HCT116 (cell line): ENCODE measurements around the gene USP17L18.
"Not testable (repeated sequence)": the region's sequence is repeated elsewhere in the genome, so short reads cannot be mapped to it uniquely, and the experiment has no call there.

Experiments used
- CEBPB ChIP-seq: IDR thresholded peaks from 2 replicates; pipeline ENCODE4 v1.6.1; 2012; ENCODE audit warnings: low read depth
- EZH2 ChIP-seq: fragments of 200-600 bp; sonication (generic); IDR thresholded peaks from 2 replicates; pipeline ENCODE4 v1.6.1; 2017; ENCODE audit warnings: antibody characterized with exemption, mixed run types
- EZH2phosphoT487 ChIP-seq: fragments of 200-600 bp; IDR thresholded peaks from 2 replicates; pipeline ENCODE4 v1.6.1; 2018; ENCODE audit warnings: antibody characterized with exemption, borderline replicate concordance
- POLR2A ChIP-seq: IDR thresholded peaks from 2 replicates; pipeline ENCODE4 v1.7.0; 2011; ENCODE audit warnings: borderline replicate concordance; ENCODE audit not compliant: insufficient read depth, insufficient read length; ENCODE audit errors: extremely low read depth
- POLR2AphosphoS5 ChIP-seq: IDR thresholded peaks from 2 replicates; pipeline ENCODE4 v1.6.1; 2011; ENCODE audit warnings: mild to moderate bottlenecking, low read depth, low read length, moderate library complexity
- RAD21 ChIP-seq: IDR thresholded peaks from 2 replicates; pipeline ENCODE4 v1.6.1; 2012; ENCODE audit warnings: low read depth, mild to moderate bottlenecking
- SIN3A ChIP-seq: IDR thresholded peaks from 2 replicates; pipeline ENCODE4 v1.6.1; 2012; ENCODE audit warnings: low read depth
- TCF7L2 ChIP-seq: IDR thresholded peaks from 2 replicates; pipeline ENCODE4 v1.7.0; 2011; ENCODE audit warnings: borderline replicate concordance, inconsistent platforms; ENCODE audit not compliant: insufficient read depth, insufficient read length; ENCODE audit errors: extremely low read depth
- YY1 ChIP-seq: IDR thresholded peaks from 2 replicates; pipeline ENCODE4 v1.6.1; 2011; ENCODE audit warnings: low read length, low read depth, moderate library complexity, mild to moderate bottlenecking; ENCODE audit not compliant: insufficient replicate concordance; ENCODE audit errors: extremely low read depth
- ZNF274 ChIP-seq: fragments of 200-500 bp; sonication (Bioruptor generic); IDR thresholded peaks from 2 replicates; pipeline ENCODE4 v1.6.1; 2014; ENCODE audit warnings: mild to moderate bottlenecking, low read depth, low read length, inconsistent platforms
- TF ChIP-seq, protein P1 (sequence below), 3 experiments: fragments of 200-600 bp in 1 of 3; sonication (generic) in 1 of 3; IDR thresholded peaks in 2 of 3; conservative IDR thresholded peaks in 1 of 3; 2 replicates each; pipeline ENCODE4 v1.5.1; 2012 to 2017; ENCODE audit warnings: low read depth in 2 of 3, low read length in 2 of 3, antibody characterized with exemption in 1 of 3, borderline replicate concordance in 1 of 3, control low read depth in 1 of 3, mild to moderate bottlenecking in 1 of 3, mixed read lengths in 1 of 3, mixed run types in 1 of 3, moderate library complexity in 1 of 3; ENCODE audit not compliant: insufficient read depth in 1 of 3
- TF ChIP-seq, protein P2 (sequence below): IDR thresholded peaks from 2 replicates; pipeline ENCODE4 v1.6.1; 2012
- TF ChIP-seq, protein P3 (sequence below): IDR thresholded peaks from 2 replicates; pipeline ENCODE4 v1.6.1; 2012; ENCODE audit warnings: low read depth
- TF ChIP-seq, protein P4 (sequence below): IDR thresholded peaks from 2 replicates; pipeline ENCODE4 v1.6.1; 2011; ENCODE audit warnings: mild to moderate bottlenecking, low read length, moderate library complexity; ENCODE audit not compliant: insufficient replicate concordance; ENCODE audit errors: extremely low read depth

DNA sequence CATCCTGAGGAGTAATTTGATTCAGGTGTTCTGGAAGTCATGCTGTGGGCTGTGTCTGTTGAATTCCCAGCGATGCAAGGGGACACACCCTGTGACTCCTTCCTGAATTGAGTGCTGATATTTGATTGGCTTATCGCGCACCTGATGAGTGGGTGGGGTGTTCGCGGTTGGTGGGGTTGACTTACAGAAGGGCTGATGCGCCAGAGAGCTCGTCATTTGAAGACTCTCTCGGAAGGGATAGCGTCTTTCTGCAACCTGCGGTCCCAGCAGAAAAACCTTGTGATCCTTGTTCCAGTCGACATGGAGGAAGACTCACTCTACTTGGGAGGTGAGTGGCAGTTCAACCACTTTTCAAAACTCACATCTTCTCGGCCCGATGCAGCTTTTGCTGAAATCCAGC is 28.6 kb upstream of the USP17L18 start, which contains the start of gene USP17L12:
- not testable (repeated sequence) for TF ChIP-seq SIN3A, EZH2phosphoT487, EZH2, RAD21, ZNF274, POLR2A, CEBPB, POLR2AphosphoS5, YY1, TCF7L2
- TF ChIP-seq, protein P1, sequence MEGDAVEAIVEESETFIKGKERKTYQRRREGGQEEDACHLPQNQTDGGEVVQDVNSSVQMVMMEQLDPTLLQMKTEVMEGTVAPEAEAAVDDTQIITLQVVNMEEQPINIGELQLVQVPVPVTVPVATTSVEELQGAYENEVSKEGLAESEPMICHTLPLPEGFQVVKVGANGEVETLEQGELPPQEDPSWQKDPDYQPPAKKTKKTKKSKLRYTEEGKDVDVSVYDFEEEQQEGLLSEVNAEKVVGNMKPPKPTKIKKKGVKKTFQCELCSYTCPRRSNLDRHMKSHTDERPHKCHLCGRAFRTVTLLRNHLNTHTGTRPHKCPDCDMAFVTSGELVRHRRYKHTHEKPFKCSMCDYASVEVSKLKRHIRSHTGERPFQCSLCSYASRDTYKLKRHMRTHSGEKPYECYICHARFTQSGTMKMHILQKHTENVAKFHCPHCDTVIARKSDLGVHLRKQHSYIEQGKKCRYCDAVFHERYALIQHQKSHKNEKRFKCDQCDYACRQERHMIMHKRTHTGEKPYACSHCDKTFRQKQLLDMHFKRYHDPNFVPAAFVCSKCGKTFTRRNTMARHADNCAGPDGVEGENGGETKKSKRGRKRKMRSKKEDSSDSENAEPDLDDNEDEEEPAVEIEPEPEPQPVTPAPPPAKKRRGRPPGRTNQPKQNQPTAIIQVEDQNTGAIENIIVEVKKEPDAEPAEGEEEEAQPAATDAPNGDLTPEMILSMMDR (IDR thresholded peaks at IDR 0.05 in 2 of 3, conservative IDR thresholded peaks at IDR 0.05 in 1 of 3; ENCODE audit: borderline replicate concordance in 1 of 3, insufficient read depth in 1 of 3, low read depth in 2 of 3, low read length in 2 of 3) = not testable (repeated sequence)
- TF ChIP-seq, protein P2, sequence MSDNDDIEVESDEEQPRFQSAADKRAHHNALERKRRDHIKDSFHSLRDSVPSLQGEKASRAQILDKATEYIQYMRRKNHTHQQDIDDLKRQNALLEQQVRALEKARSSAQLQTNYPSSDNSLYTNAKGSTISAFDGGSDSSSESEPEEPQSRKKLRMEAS = not testable (repeated sequence)
- TF ChIP-seq, protein P3, sequence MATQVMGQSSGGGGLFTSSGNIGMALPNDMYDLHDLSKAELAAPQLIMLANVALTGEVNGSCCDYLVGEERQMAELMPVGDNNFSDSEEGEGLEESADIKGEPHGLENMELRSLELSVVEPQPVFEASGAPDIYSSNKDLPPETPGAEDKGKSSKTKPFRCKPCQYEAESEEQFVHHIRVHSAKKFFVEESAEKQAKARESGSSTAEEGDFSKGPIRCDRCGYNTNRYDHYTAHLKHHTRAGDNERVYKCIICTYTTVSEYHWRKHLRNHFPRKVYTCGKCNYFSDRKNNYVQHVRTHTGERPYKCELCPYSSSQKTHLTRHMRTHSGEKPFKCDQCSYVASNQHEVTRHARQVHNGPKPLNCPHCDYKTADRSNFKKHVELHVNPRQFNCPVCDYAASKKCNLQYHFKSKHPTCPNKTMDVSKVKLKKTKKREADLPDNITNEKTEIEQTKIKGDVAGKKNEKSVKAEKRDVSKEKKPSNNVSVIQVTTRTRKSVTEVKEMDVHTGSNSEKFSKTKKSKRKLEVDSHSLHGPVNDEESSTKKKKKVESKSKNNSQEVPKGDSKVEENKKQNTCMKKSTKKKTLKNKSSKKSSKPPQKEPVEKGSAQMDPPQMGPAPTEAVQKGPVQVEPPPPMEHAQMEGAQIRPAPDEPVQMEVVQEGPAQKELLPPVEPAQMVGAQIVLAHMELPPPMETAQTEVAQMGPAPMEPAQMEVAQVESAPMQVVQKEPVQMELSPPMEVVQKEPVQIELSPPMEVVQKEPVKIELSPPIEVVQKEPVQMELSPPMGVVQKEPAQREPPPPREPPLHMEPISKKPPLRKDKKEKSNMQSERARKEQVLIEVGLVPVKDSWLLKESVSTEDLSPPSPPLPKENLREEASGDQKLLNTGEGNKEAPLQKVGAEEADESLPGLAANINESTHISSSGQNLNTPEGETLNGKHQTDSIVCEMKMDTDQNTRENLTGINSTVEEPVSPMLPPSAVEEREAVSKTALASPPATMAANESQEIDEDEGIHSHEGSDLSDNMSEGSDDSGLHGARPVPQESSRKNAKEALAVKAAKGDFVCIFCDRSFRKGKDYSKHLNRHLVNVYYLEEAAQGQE = not testable (repeated sequence)
- TF ChIP-seq, protein P4, sequence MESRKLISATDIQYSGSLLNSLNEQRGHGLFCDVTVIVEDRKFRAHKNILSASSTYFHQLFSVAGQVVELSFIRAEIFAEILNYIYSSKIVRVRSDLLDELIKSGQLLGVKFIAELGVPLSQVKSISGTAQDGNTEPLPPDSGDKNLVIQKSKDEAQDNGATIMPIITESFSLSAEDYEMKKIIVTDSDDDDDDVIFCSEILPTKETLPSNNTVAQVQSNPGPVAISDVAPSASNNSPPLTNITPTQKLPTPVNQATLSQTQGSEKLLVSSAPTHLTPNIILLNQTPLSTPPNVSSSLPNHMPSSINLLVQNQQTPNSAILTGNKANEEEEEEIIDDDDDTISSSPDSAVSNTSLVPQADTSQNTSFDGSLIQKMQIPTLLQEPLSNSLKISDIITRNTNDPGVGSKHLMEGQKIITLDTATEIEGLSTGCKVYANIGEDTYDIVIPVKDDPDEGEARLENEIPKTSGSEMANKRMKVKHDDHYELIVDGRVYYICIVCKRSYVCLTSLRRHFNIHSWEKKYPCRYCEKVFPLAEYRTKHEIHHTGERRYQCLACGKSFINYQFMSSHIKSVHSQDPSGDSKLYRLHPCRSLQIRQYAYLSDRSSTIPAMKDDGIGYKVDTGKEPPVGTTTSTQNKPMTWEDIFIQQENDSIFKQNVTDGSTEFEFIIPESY = not testable (repeated sequence)
